Neural crest cell (in vitro differentiated cells): ENCODE results near the gene CFC1. TPM values are rescaled to one million over a fixed set of nuclear protein-coding genes. Genes with fewer than 3 reads are reported as not detected.
"Not testable (repeated sequence)": the region's sequence is repeated elsewhere in the genome, so short reads cannot be mapped to it uniquely, and the experiment has no call there.

ENCODE experiments used
- DNase-seq: peaks from one replicate; pipeline ENCODE4 v3.0.0; 2021; ENCODE audit warnings: low read depth, mixed read lengths, low spot score
- H3K27ac Mint-ChIP-seq: one replicate; pipeline ENCODE4 v1.8.0; 2021; ENCODE audit warnings: mild to moderate bottlenecking, mixed read lengths; ENCODE audit not compliant: unreplicated experiment
- H3K27me3 Mint-ChIP-seq: 2 replicates; pipeline ENCODE4 v1.8.0; 2021; ENCODE audit warnings: low read depth, mild to moderate bottlenecking, mixed read lengths
- H3K36me3 Mint-ChIP-seq: 2 replicates; pipeline ENCODE4 v1.8.0; 2021; ENCODE audit warnings: low read depth, mild to moderate bottlenecking, mixed read lengths
- H3K4me1 Mint-ChIP-seq: 2 replicates; pipeline ENCODE4 v1.8.0; 2021; ENCODE audit warnings: mixed read lengths
- H3K4me3 Mint-ChIP-seq: one replicate; pipeline ENCODE4 v1.8.0; 2021; ENCODE audit warnings: mild to moderate bottlenecking, mixed read lengths
- H3K9me3 Mint-ChIP-seq: 2 replicates; pipeline ENCODE4 v1.8.0; 2021; ENCODE audit warnings: mixed read lengths
- long read RNA-seq: library from polyadenylated mRNA; unstranded; transcript quantifications from one replicate; pipeline ENCODE4 v2.0.0, GENCODE V29; 2020
- total RNA-seq: library from RNA; stranded (reverse); gene quantifications from 2 replicates; pipeline ENCODE4 v1.2.1, GENCODE V29; 2021

The CFC1 gene
- total RNA-seq, result not detected in 2 replicates
- long read RNA-seq, result 0 reads

DNA sequence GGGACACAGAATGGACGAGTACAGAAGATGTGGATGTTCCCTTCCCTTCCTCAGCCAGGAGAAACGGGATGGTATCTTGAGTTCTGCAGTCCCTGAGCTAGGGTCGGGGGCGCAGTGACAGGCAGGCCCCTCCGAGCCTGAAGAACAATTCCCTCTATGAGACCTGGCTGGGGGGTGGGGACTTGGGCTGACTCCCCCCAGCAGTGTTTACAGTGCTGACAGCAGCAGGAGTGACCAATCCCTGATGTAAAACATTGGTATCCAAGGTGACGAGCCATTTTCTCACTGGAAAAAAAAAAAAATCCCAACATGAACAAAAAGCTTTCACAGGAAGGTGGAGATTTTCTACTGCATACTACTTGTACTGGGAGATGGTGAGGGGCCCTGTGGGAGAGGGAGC, at the start of gene CFC1:
CFC1 (minus strand) TSS at position 183 of the 400 bp plus-strand sequence. CDS start 288 bp downstream, outside the sequence.
- not testable (repeated sequence) for DNase-seq, H3K27ac Mint-ChIP-seq, H3K4me3 Mint-ChIP-seq, H3K36me3 Mint-ChIP-seq, H3K27me3 Mint-ChIP-seq, H3K9me3 Mint-ChIP-seq, H3K4me1 Mint-ChIP-seq

DNA sequence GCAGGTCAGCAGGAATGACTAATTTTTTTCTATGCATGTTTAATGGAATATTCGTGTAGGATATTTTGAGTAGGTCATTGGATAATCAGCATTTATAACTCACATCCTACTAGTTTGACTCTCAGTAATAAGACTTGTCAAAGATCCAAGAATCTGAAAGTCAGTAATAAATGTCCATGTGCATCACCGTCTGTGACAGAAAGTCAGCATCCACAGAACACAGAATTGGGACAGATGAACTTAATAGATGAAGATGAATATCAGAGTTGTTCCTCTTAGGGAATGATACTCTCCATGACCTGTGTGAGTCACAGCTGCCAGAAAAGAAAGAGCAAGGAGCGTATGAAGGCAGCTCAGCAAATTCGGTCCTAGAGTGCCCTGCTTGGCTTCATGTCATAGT, 42.3 kb upstream of the CFC1 start:
- not testable (repeated sequence) for H3K9me3 Mint-ChIP-seq, H3K36me3 Mint-ChIP-seq, H3K4me1 Mint-ChIP-seq, H3K4me3 Mint-ChIP-seq, DNase-seq, H3K27ac Mint-ChIP-seq, H3K27me3 Mint-ChIP-seq

- H3K27me3 Mint-ChIP-seq, H3K9me3 Mint-ChIP-seq, DNase-seq, H3K27ac Mint-ChIP-seq, H3K4me3 Mint-ChIP-seq, H3K4me1 Mint-ChIP-seq, H3K36me3 Mint-ChIP-seq: not testable (repeated sequence)
These were observed 39.6 kb upstream of the CFC1 start for GRCh38 chr2:130638973-130639372.

GRCh38 chr2:130628784-130629475, 29.6 kb upstream of the CFC1 start:
- not testable (repeated sequence) for H3K36me3 Mint-ChIP-seq, H3K27me3 Mint-ChIP-seq, H3K4me1 Mint-ChIP-seq, H3K4me3 Mint-ChIP-seq, H3K9me3 Mint-ChIP-seq, DNase-seq
- H3K27ac Mint-ChIP-seq, result peak overlapping the region; percentile 81

DNA sequence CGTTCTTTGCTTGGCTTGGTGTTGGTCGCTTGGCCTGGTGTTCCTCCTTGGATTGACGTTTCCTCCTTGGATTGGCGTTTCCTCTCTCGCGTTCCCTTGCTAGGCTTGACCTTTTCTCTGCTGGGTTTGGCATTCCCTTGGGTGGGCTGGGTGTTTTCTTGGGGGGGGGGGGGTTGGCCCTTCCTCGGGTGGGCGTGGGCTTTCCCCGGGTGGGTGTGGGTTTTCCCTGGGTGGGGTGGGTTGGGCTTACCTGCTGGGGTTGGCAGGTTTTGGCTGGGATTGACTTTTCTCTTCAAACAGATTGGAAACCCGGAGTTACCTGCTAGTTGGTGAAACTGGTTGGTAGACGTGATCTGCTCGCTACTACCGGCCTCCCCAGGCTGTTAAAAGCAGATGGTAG, 11.8 kb upstream of the CFC1 start, which contains the start of gene POTEJ:
POTEJ (plus strand) TSS at position 301 of the 400 bp plus-strand sequence; CDS start at position 394, 93 bp downstream.
- not testable (repeated sequence) for H3K36me3 Mint-ChIP-seq, H3K27ac Mint-ChIP-seq, H3K4me1 Mint-ChIP-seq, H3K27me3 Mint-ChIP-seq, H3K9me3 Mint-ChIP-seq, H3K4me3 Mint-ChIP-seq, DNase-seq

GRCh38 chr2:130610486-130610885, 11.1 kb upstream of the CFC1 start:
- not testable (repeated sequence) for H3K9me3 Mint-ChIP-seq, H3K27ac Mint-ChIP-seq, H3K36me3 Mint-ChIP-seq, DNase-seq, H3K4me3 Mint-ChIP-seq, H3K27me3 Mint-ChIP-seq, H3K4me1 Mint-ChIP-seq

DNA sequence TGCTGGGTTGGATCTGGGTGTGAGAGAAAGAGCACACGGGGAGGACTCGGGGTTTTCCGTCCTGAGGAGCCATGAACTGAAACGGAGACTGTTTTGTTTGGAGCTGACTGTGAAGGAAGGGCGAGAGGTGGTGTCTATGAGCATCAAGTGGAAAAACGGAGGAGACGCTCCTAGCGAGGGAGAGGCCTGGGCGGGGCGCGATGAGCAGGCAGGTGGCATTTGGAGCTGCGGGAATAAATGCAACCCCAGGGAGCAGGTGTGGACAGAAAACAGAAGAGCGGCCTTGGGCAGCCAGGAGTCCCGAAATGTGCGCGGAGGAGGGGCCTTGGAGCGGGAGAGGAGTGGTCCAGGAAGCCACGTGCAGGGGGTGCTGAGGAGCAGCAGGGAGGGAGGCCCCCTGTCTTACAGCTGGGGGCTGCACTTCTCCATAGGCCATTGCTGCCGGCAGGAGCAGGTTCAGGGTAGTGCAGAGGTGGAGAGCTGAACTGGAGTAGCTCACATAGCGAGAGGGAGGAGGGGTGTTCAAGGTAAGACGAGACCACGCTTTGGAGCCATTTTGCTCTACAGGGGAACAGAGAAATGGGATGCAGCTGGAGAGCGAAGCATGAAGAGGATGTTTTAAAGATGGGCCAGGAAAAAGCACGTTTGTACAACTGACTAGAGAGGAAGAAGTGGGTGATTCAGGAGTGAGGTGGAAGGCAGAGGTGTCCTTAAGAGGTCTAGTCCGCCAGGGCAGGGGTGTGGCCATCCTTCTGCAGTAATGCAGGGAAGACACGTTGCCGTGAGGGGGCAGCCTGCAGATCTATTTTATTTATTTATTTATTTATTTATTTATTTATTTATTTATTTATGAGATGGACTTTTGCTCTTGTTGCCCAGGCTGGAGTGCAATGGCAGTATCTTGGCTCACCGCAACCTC, 9.9 kb upstream of the CFC1 start:
- not testable (repeated sequence) for H3K4me3 Mint-ChIP-seq, H3K27ac Mint-ChIP-seq, H3K4me1 Mint-ChIP-seq, DNase-seq, H3K27me3 Mint-ChIP-seq, H3K9me3 Mint-ChIP-seq, H3K36me3 Mint-ChIP-seq

- not testable (repeated sequence) for DNase-seq, H3K36me3 Mint-ChIP-seq, H3K4me3 Mint-ChIP-seq, H3K27me3 Mint-ChIP-seq, H3K27ac Mint-ChIP-seq, H3K4me1 Mint-ChIP-seq, H3K9me3 Mint-ChIP-seq
These were observed 9.1 kb upstream of the CFC1 start for GRCh38 chr2:130608276-130609001.

- H3K9me3 Mint-ChIP-seq, H3K27me3 Mint-ChIP-seq, H3K36me3 Mint-ChIP-seq, DNase-seq, H3K27ac Mint-ChIP-seq, H3K4me3 Mint-ChIP-seq, H3K4me1 Mint-ChIP-seq: not testable (repeated sequence)
These were observed 2.4 kb upstream of the CFC1 start for GRCh38 chr2:130601648-130602302.

DNA sequence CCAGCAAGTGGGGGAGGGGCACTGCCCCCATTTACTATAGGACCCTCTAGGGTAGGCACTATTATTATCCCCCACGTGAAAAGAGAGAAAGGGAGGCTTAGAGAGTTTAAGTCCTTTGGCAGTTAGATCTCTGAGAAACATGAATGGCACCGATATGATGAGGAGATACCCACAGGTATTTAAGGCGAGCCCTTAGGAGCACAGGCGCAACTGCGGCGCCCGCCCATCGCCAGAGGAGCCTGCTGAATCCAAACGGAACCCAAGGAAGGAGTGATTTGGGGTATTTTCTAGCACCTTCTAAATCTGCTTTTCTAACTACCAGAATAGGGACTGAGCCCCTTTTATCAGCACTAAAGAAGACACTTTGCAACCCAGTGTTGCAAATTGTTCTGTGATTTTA, 551 bp upstream of the CFC1 start:
- H3K36me3 Mint-ChIP-seq, H3K27ac Mint-ChIP-seq, H3K4me1 Mint-ChIP-seq: not testable (repeated sequence)

DNA sequence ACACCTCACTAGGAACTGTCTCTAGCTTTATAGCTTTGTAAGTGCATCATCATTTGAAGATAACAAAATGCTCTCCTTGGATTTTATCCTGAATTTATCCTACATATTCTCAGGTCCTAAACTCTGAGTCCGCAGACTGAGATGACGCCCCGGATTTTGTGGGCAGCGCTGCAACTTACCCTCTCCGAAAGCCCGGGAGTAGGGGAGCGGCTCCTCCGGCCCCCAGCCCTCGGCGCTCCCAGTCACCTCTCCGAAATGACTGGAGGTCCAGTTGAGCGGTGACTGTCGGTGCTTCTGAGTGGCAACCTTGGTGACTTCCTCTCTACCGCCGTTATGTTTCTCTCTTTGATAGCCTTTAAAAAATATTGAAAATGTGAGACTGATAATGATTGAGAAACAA, 912 bp downstream of the CFC1 start:
- not testable (repeated sequence) for H3K9me3 Mint-ChIP-seq, H3K27me3 Mint-ChIP-seq, H3K27ac Mint-ChIP-seq, H3K4me1 Mint-ChIP-seq, H3K4me3 Mint-ChIP-seq, DNase-seq, H3K36me3 Mint-ChIP-seq

More for the DNA sequence above, 551 bp upstream of the CFC1 start:
- not testable (repeated sequence) for H3K27me3 Mint-ChIP-seq, DNase-seq, H3K9me3 Mint-ChIP-seq, H3K4me3 Mint-ChIP-seq

- DNase-seq, result not testable (repeated sequence)
These were observed 1.4 kb downstream of the CFC1 start for GRCh38 chr2:130597994-130598393.

DNA sequence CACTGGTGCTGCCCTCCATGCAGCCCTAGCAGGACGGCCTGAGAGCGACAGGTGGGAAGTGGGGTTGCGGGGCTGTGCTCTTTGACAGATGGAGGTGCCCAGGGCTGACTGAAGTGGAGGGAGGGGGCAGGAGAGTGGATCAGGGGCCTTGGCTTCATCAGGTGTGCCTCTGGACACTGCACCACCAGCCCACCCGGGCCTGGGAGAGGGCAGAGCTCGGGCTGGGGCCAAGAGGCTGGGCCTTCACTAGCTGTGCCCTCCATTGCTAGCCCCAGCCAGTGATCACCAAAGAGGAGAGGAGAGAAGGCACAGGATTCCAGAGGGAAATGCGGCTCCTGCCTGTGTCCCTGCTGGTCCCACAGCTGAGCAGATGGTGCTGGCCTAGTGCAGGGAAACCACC, 2.6 kb downstream of the CFC1 start:
- H3K36me3 Mint-ChIP-seq, H3K27me3 Mint-ChIP-seq, DNase-seq, H3K4me1 Mint-ChIP-seq, H3K9me3 Mint-ChIP-seq, H3K4me3 Mint-ChIP-seq, H3K27ac Mint-ChIP-seq: not testable (repeated sequence)

More at GRCh38 chr2:130597994-130598393, 1.4 kb downstream of the CFC1 start:
- H3K4me3 Mint-ChIP-seq, H3K27ac Mint-ChIP-seq, H3K27me3 Mint-ChIP-seq, H3K4me1 Mint-ChIP-seq, H3K9me3 Mint-ChIP-seq, H3K36me3 Mint-ChIP-seq: not testable (repeated sequence)
